ENCODE data around the gene PNKD.

Gene PNKD
- total RNA-seq, result 10.4 to 17.5 reads per million in 2 donors

GRCh38 chr2:218269900-218270720, at the start of gene PNKD, which contains the start of gene AAMP:
PNKD (plus strand) TSS chr2:218270519; CDS start chr2:218270536, 17 bp downstream.
AAMP (minus strand) TSS chr2:218270137; CDS start chr2:218270086, 51 bp downstream.
- peak; percentile 100 for DNase-seq

GRCh38 chr2:218221000-218221399, 49.3 kb upstream of the PNKD start:
- DNase-seq, result no peak

GRCh38 chr2:218223046-218223445, 47.3 kb upstream of the PNKD start:
- no peak for DNase-seq

- DNase-seq, result no peak
Observed at GRCh38 chr2:218224186-218224585, 46.1 kb upstream of the PNKD start.

- DNase-seq, result no peak
Observed at GRCh38 chr2:218226903-218227302, 43.4 kb upstream of the PNKD start.

- no peak for DNase-seq
Observed at GRCh38 chr2:218228366-218229090, 41.8 kb upstream of the PNKD start.

- peak; percentile 15 for DNase-seq
Observed at GRCh38 chr2:218229239-218229638, 41.1 kb upstream of the PNKD start.

- DNase-seq, result no peak
Observed at GRCh38 chr2:218229851-218230250, 40.5 kb upstream of the PNKD start.

GRCh38 chr2:218230882-218231281, 39.4 kb upstream of the PNKD start:
- no peak for DNase-seq

- DNase-seq, result no peak
Observed at GRCh38 chr2:218233543-218233942, 36.8 kb upstream of the PNKD start.

- no peak for DNase-seq
Observed at GRCh38 chr2:218234521-218234920, 35.8 kb upstream of the PNKD start.

GRCh38 chr2:218235017-218235416, 35.3 kb upstream of the PNKD start:
- DNase-seq, result no peak

- no peak for DNase-seq
Observed at GRCh38 chr2:218236829-218237228, 33.5 kb upstream of the PNKD start.

GRCh38 chr2:218238887-218239286, 31.4 kb upstream of the PNKD start:
- no peak for DNase-seq

GRCh38 chr2:218244204-218244603, 26.1 kb upstream of the PNKD start:
- DNase-seq, result no peak

GRCh38 chr2:218244665-218245064, 25.7 kb upstream of the PNKD start:
- DNase-seq, result no peak

GRCh38 chr2:218245214-218245613, 25.1 kb upstream of the PNKD start:
- DNase-seq, result no peak

GRCh38 chr2:218249691-218250090, 20.6 kb upstream of the PNKD start:
- no peak for DNase-seq

GRCh38 chr2:218252509-218253231, 17.6 kb upstream of the PNKD start:
- no peak for DNase-seq

- no peak for DNase-seq
Observed at GRCh38 chr2:218253232-218253625, 17.1 kb upstream of the PNKD start.

- DNase-seq, result no peak
Observed at GRCh38 chr2:218255446-218255845, 14.9 kb upstream of the PNKD start.

GRCh38 chr2:218256612-218257350, 13.5 kb upstream of the PNKD start:
- DNase-seq, result no peak

Data from T-helper 9 cell (primary cell).